Measurements from ENCODE around the gene TBXAS1. TPM values are rescaled to one million over a fixed set of nuclear protein-coding genes. Genes with fewer than 3 reads are reported as not detected.

The TBXAS1 gene
- total RNA-seq, 1 donor from 2014 or later: not detected

GRCh38 chr7:139940866-139941265, 111.8 kb downstream of the TBXAS1 start:
- DNase-seq: no peak
- TF ChIP-seq CTCF (IDR thresholded peaks at IDR 0.05; ENCODE audit: partially characterized antibody, unreplicated experiment): no peak
- H3K4me3 Mint-ChIP-seq (ENCODE audit: unreplicated experiment): no peak overlapping the region
- no peak overlapping the region for H3K27ac Mint-ChIP-seq (ENCODE audit: unreplicated experiment)
- H3K4me1 Mint-ChIP-seq (ENCODE audit: low read depth, unreplicated experiment): peaks cover 4% of the 10 kb centered on the region
- H3K27me3 Mint-ChIP-seq (ENCODE audit: unreplicated experiment): peaks cover 2% of the 10 kb centered on the region
- H3K9me3 Mint-ChIP-seq (ENCODE audit: unreplicated experiment): no peaks in the 10 kb centered on the region
- no peaks in the 10 kb centered on the region for H3K36me3 Mint-ChIP-seq (ENCODE audit: unreplicated experiment)

- Mint-ChIP-seq H3K27me3 (ENCODE audit: unreplicated experiment) (peaks cover 2% of the 10 kb centered on the region), H3K4me1 (ENCODE audit: low read depth, unreplicated experiment) (peaks cover 4% of the 10 kb centered on the region), H3K36me3 (ENCODE audit: unreplicated experiment) (no peaks in the 10 kb centered on the region), H3K27ac (ENCODE audit: unreplicated experiment) (no peak overlapping the region), H3K9me3 (ENCODE audit: unreplicated experiment) (peaks cover 2% of the 10 kb centered on the region), H3K4me3 (ENCODE audit: unreplicated experiment) (no peak overlapping the region)
- no peak for DNase-seq
- TF ChIP-seq CTCF (IDR thresholded peaks at IDR 0.05; ENCODE audit: partially characterized antibody, unreplicated experiment): no peak
Observed at GRCh38 chr7:139941421-139941820, 112.4 kb downstream of the TBXAS1 start.

- no peak for DNase-seq
- Mint-ChIP-seq H3K36me3 (ENCODE audit: unreplicated experiment) (no peaks in the 10 kb centered on the region), H3K4me1 (ENCODE audit: low read depth, unreplicated experiment) (peaks cover 4% of the 10 kb centered on the region), H3K4me3 (ENCODE audit: unreplicated experiment) (no peak overlapping the region), H3K27ac (ENCODE audit: unreplicated experiment) (no peak overlapping the region), H3K9me3 (ENCODE audit: unreplicated experiment) (peaks cover 2% of the 10 kb centered on the region), H3K27me3 (ENCODE audit: unreplicated experiment) (peaks cover 2% of the 10 kb centered on the region)
- no peak for TF ChIP-seq CTCF (IDR thresholded peaks at IDR 0.05; ENCODE audit: partially characterized antibody, unreplicated experiment)
Observed at GRCh38 chr7:139941866-139942265, 112.8 kb downstream of the TBXAS1 start.

GRCh38 chr7:139942636-139943035, 113.6 kb downstream of the TBXAS1 start:
- Mint-ChIP-seq H3K4me1 (ENCODE audit: low read depth, unreplicated experiment) (peaks cover 4% of the 10 kb centered on the region), H3K27ac (ENCODE audit: unreplicated experiment) (no peak overlapping the region), H3K9me3 (ENCODE audit: unreplicated experiment) (peaks cover 5% of the 10 kb centered on the region), H3K27me3 (ENCODE audit: unreplicated experiment) (peaks cover 2% of the 10 kb centered on the region), H3K4me3 (ENCODE audit: unreplicated experiment) (no peak overlapping the region), H3K36me3 (ENCODE audit: unreplicated experiment) (no peaks in the 10 kb centered on the region)
- DNase-seq: no peak
- no peak for TF ChIP-seq CTCF (IDR thresholded peaks at IDR 0.05; ENCODE audit: partially characterized antibody, unreplicated experiment)

- no peak for DNase-seq
- H3K9me3 Mint-ChIP-seq (ENCODE audit: unreplicated experiment): peaks cover 5% of the 10 kb centered on the region
- no peaks in the 10 kb centered on the region for H3K36me3 Mint-ChIP-seq (ENCODE audit: unreplicated experiment)
- H3K4me3 Mint-ChIP-seq (ENCODE audit: unreplicated experiment): no peak overlapping the region
- no peak for TF ChIP-seq CTCF (IDR thresholded peaks at IDR 0.05; ENCODE audit: partially characterized antibody, unreplicated experiment)
- H3K27me3 Mint-ChIP-seq (ENCODE audit: unreplicated experiment): no peaks in the 10 kb centered on the region
- H3K27ac Mint-ChIP-seq (ENCODE audit: unreplicated experiment): no peak overlapping the region
- peaks cover 4% of the 10 kb centered on the region for H3K4me1 Mint-ChIP-seq (ENCODE audit: low read depth, unreplicated experiment)
Observed at GRCh38 chr7:139943401-139943800, 114.3 kb downstream of the TBXAS1 start.

Measured in glutamatergic neuron (in vitro differentiated cells).